ENCODE data around the gene S100A1.

DNA sequence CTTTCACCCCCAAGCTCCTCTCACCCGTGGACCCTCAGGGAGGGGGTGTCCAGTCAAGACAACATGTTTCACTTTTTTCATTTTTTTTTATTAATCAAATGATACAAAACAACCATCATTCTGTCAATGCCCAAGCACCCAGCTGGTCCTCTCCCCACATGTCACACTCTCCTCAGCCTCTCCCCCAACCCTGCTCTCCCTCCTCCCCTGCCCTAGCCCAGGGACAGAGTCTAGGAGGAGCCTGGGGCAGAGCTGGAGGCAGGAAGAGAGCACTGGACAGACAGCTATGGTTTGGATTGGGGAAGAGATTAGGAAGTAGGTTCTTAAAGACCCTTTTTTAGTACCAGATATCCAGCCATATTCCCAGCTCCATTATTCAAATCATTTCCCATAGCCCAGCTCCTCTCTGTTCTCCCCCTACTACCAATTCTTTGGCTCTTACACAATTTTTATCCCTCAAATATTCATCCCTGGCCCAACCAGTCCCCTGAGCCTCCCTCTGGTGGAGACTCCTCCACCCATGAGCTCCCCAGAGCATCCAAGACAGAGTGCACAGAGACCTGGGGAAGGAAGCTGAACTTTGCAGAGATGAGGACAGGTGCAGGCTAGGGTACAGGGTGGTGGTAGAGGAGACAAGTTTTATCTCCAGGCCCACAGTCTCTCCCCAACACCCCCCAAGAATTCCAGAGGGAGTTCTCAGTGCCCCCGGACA is 13.9 kb upstream of the S100A1 start:
- TF ChIP-seq CTCF (conservative IDR thresholded peaks at IDR 0.05) (no peak), EZH2 (IDR thresholded peaks at IDR 0.05; ENCODE audit: low read depth) (no peak)

Data from PC-9 (cell line).